Hippocampal formation (tissue), 2 donors: ENCODE data around the gene CHERP.
"Not testable (repeated sequence)": the region's sequence is repeated elsewhere in the genome, so short reads cannot be mapped to it uniquely, and the experiment has no call there.

Source experiments
- DNase-seq, 2 donors: peaks; one replicate each; lab custom pipeline; 2025; lab: John Stamatoyannopoulos, UW

The CHERP gene

DNA sequence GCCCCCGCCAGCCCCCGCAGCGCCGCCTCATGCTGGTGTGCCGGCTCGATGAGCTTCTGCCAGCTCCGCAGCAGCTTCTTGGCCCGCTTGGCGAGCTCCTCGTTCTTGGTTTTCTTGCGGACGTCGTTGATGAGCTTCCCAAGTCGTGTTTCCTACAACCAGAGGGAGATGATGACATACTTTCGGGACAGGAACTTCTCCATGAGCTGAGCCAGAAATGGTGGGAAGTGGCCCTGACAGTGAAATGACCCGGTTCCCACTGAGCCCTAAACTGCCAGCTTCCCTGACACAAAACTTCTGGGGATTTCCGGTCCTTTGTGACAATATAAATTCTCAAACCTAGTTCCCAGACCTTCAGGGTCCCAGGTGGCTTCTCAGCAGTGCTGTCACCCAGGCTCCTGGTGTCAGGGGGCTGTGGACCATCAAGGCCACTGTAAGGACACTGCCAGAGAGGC lies 35.3 kb upstream of the CHERP start:
- DNase-seq = no peak

DNA sequence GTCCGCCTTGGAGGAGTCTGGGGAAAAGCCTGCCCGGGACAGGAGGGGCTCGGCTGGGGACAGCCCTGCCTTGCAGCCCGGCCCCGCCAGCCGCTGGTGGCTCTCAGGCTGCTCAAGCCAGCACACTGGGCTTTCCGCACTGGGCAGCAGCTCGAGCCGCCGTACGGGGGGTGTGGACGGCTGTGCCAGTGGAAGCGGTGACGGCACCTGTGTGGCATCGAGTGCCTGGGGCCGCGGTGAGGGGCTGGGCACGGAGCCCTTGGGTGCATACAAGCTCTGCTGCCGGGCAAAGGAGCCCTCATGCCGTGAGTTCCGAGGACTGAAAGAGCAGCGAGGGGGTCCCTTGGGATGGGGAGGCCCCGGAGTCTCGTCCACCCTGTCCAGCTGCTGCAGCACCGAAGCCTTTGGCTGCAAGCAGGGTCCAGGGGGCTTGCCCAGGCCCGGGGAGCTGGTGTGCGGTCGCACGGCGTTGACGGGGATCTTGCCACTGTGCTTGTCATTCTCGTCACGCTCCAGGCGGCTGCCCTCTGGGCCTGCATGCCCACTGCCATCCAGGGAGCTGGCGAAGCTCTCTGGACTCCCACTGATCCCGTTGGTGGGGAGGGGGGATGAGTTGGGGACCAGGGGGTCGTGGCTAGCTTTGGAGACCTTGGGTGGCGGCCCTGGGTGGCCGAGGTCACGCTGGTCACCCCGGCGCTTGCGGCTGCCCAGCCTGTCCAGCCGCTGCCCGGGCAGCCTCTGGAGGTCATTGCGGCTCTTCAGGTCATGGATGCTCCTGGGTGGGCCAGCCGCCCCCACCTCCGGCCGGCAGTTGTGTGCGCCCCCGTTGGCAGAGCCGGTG lies 34.7 kb upstream of the CHERP start:
- DNase-seq = no peak

DNA sequence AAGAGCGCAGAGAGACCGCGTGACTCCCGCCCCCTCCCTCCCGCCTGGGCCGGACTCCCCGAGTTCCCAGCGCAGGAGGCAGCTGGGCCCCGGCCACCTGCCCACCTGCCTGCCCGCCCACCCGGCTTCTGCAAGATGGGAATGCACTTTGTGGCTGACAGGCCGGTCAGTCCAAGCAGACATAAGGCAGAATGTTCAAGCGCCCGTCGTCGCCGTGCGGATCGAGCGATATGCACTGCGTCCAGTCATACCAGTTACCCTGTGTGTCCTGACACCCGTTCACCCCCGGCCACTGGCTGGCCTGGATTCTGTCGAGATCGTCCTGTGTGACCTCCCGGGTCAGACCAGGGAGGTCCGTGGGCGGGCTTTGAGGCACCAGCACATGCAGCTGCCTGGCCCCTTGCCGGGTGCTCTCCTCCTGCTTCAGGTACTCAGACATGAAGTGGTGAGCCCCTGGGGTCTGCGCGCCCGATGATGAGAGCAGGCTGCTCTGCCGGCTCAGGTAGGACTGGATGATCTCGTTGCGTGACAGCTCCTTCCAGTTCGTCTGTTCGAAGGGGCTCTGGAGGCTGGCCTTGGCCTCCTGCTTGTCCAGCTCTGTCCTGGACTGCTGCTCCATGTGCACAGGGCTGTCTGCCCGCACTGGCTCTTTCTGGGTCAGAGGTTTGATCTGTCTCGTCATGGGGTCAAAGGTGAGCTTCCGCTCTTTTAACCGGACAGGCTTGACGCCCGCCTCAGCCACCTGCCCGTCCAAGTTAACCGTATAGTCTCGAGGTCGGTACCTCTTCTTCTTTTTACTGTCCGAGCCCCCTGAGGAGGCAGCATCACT lies 33.8 kb upstream of the CHERP start:
- no peak for DNase-seq

DNA sequence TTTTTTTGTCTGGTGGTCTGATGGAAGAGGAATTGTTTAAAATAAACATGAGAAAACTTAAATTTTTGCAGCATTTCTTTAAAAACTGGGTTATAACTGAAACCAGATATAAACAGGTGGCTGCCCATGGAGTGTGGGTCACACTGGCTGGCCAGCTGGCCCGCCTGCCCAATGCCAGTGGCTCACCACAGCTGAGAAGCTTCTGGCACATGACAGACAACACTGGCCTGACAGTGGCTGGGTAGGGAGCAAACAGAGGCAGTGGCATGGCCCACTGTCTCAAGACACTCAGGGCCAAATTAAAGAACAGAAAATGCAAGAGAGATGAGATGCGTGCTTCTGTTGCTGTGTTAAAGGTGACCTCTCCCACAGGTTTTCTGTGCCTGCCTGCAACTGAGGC lies 33.0 kb upstream of the CHERP start:
- no peak for DNase-seq

- DNase-seq = no peak
Measured at GRCh38 chr19:16573925-16574324, 31.7 kb upstream of the CHERP start.

- DNase-seq = no peak
Measured at GRCh38 chr19:16573296-16573695, 31.1 kb upstream of the CHERP start.

- peak; percentile 93 to 94 for DNase-seq
Measured at GRCh38 chr19:16572332-16573211, 30.3 kb upstream of the CHERP start, which contains the start of gene SLC35E1. Gene SLC35E1, minus strand, starts transcription at chr19:16572415. Its CDS starts 51 bp downstream, at chr19:16572364.

DNA sequence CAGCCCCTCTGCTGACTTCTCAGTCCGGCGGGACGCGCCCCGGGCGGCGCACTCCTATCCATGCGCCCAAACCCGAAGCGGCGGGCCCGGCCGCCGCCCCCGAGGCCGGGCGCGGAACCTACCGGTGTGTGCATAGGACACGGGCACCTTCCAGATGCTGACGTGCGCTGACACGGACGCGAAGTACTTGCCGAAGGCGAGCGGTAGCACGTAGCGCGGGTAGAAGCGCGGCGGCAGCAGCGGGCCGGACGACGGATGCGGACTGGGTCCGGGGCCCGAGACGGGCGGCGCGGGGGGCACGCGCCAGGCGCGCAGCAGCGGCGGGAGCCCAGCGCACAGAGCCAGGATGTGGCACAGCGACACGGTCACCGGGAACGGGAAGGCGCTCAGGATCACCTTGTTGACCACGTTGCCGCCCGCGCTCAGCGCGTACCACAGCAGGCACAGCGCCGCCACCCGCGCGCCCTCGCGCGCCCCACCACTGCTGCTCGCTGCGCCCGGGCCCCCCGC lies 29.6 kb upstream of the CHERP start:
- peak in 1 of 2 donors; percentile 50 for DNase-seq

- DNase-seq = no peak
Measured at GRCh38 chr19:16571283-16571682, 29.0 kb upstream of the CHERP start.

- DNase-seq = no peak
Measured at GRCh38 chr19:16569609-16570320, 27.5 kb upstream of the CHERP start.

DNA sequence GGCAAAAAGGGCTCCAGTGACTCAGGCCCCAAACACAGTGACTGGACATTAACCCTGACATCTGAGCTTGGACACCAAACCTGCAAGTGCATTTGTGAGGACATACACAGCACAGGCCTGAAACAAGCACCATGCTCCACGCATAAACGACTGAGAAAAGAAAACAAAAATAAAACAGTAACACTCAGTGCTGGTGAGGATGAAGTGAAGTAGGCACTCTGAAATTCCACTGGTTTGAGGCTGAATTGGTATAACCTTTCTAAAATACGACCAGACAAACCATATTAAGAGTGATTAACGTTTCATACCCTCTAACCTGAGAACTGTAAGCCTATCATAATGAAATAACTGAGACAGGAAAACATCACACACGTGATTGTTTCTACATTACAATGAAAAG lies 24.5 kb upstream of the CHERP start:
- DNase-seq = no peak

DNA sequence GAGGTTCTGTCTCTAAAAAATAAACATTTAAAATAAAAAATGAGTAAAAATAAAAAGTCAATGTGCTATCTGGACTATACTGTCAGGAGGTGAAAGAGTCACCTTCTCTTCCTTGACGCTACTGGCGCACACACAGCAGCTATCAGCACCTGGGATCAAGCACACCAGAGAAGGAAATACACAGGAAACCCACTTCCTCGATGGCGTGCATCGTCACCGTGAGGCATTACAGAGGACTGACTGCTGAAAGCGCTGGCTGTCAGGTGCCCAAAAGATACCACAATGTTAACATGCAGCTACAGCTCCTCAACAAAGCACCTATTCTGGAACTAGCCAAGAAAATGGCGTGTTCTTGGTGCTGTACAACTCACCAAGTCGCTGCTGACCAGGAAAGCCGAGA lies 23.9 kb upstream of the CHERP start:
- no peak for DNase-seq

- DNase-seq = no peak
Measured at GRCh38 chr19:16564842-16565241, 22.6 kb upstream of the CHERP start.

DNA sequence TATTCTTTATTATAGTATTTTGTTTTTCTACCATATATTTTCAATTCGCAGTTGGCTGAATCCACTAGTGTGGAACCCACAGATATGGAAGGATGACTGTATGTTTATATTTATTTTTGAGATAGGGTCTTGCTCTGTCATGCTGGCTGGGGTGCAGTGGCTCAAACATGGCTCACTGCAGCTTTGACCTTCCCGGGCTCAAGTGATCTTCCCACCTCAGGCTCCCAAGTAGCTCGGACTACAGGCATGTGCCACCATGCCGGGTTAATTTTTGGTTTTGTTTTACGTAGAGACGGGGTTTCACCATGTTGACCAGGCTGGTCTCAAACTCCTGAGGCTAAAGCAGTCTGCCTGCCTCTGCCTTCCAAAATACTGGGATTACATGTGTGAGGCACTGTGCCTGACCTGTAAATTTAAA lies 20.4 kb upstream of the CHERP start:
- no peak for DNase-seq

- DNase-seq = peak; percentile 13 to 27
Measured at GRCh38 chr19:16561382-16561781, 19.1 kb upstream of the CHERP start.

GRCh38 chr19:16559780-16560276 lies 17.6 kb upstream of the CHERP start:
- no peak for DNase-seq

GRCh38 chr19:16554776-16555175 lies 12.5 kb upstream of the CHERP start:
- DNase-seq = no peak

- DNase-seq = not testable (repeated sequence)
Measured at GRCh38 chr19:16551902-16552301, 9.7 kb upstream of the CHERP start.

GRCh38 chr19:16548956-16549355 lies 6.7 kb upstream of the CHERP start:
- DNase-seq = no peak

DNA sequence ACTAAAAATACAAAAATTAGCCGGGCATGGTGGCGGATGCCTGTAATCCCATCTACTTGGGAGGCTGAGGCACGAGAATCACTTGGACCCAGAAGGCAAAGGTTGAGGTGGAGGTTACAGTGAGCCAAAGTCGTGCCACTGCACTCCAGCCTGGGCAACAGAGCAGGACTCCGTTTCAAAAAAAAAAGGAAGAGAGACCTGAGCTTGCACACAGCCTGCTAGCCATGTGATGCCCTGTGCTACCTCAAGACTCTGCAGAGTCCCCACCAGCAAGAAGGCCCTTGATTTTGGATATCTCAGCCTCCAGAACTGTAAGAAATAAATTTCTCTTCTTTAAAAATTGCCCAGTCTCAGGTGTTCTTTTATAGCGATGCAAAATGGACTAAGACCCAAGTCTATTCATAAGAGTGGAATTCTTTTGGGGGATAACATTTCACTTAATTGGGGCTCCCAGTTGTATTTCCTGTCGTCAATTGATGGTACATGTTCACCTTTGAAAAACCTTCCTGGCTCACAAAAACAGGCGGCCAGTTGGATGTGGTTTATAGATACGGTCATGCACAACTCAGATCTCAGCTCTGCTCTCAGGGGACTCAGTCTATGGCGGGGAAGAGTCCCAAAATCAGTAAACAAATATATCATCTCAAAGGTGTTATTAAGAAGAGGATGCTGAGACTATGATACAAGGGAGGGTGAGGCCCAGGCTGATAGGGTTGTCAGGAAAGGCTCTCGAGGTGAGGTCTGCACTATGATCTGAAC lies 2.4 kb upstream of the CHERP start:
- no peak for DNase-seq
